Measurements from ENCODE around the gene GABRR2. TPM values are rescaled to one million over a fixed set of nuclear protein-coding genes. Genes with fewer than 3 reads are reported as not detected.

GABRR2 gene
- total and polyA plus RNA-seq, 2 of the 4 experiments (the other 2 are of a cell fraction): 0.26 TPM; not detected in 1

DNA sequence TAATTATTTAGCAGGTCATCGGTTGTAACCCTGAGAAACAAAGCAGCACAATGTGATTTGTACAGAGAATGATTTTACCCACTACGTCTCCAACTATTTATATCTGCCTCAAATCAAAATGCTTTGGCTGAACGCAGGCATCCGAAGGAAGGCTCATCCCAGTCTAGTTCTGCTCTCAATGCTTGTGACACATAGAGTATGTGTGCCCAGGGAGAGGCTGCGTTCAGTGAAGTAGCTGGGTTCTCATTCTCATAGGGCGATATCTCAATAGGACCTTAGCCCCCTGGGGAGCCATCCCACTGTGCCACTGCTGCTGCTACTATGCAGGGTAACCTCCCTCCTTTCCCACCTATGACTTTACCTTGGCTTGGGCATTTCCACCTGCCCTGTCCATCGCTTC, 407 bp downstream of the GABRR2 start:
- in situ Hi-C loops (cut with MboI; ENCODE audit: low sequenced_read_pairs): no loop called here
- Histone ChIP-seq H3K27ac (ENCODE audit: insufficient read depth, low read length) (no peak overlapping the region), H4K5ac (ENCODE audit: low read depth, low read length) (no peak overlapping the region), H2BK120ac (ENCODE audit: low read depth, low read length) (no peak overlapping the region), H2AFZ (replicated peaks; ENCODE audit: low read length, poor library complexity) (no peak overlapping the region), H2BK15ac (ENCODE audit: low read depth, low read length) (no peak overlapping the region), H4K91ac (ENCODE audit: insufficient read depth, low read depth, low read length) (no peak overlapping the region), H3K79me1 (ENCODE audit: low read depth in 1 of 2, low read length in 2 of 2) (no peaks in the 10 kb centered on the region), H4K8ac (ENCODE audit: low read depth in 2 of 2, low read length in 2 of 2) (no peak overlapping the region), H2AK5ac (ENCODE audit: low read depth, low read length) (no peak overlapping the region), H3K4ac (ENCODE audit: low read depth, low read length) (no peak overlapping the region), H3K9me3 (ENCODE audit: control insufficient read depth, insufficient read depth, low read length) (no peaks in the 10 kb centered on the region), H3K27me3 (ENCODE audit: control insufficient read depth, insufficient read depth, low read length) (no peaks in the 10 kb centered on the region; the same call in 1 of the 2 replicates), H3K9ac (ENCODE audit: low read depth, low read length) (no peak overlapping the region), H4K20me1 (ENCODE audit: insufficient read depth, low read length) (peaks cover 17% of the 10 kb centered on the region; the same call in 1 of the 2 replicates), H3K9me1 (ENCODE audit: insufficient read depth, low read length) (peaks cover 8% of the 10 kb centered on the region; the same call in 1 of the 2 replicates), H2BK5ac (ENCODE audit: low read depth, low read length, poor library complexity, severe bottlenecking) (no peak overlapping the region), H3K4me3 (ENCODE audit: insufficient read depth, low read depth, low read length) (no peak overlapping the region), H3K14ac (replicated peaks; ENCODE audit: low read depth, low read length) (no peak overlapping the region), H2BK20ac (ENCODE audit: low read depth, low read length) (no peak overlapping the region), H3K4me2 (ENCODE audit: low read depth, low read length) (no peak overlapping the region), H3K23ac (ENCODE audit: low read depth, low read length) (no peak overlapping the region), H3K18ac (ENCODE audit: low read depth, low read length) (no peak overlapping the region), H2AK9ac (replicated peaks; ENCODE audit: low read depth, low read length, poor library complexity) (no peak overlapping the region), H3K4me1 (ENCODE audit: control insufficient read depth, insufficient read depth, low read length) (peaks cover 6% of the 10 kb centered on the region; the same call in 1 of the 2 replicates), H3K56ac (ENCODE audit: extremely low read depth, insufficient read depth, low read length) (no peak overlapping the region), H3K36me3 (ENCODE audit: control insufficient read depth, insufficient read depth, low read length) (peaks cover 5% of the 10 kb centered on the region)
- ChIA-PET CTCF (no interaction called here), POLR2A (ENCODE audit: unreplicated experiment) (no interaction called here)
- dilution Hi-C loops (cut with HindIII; ENCODE audit: low sequenced_read_pairs, unreplicated experiment): no loop called here
- TF ChIP-seq NFE2L2 (IDR thresholded peaks at IDR 0.05; ENCODE audit: low read depth, low read length): no peak
- TF ChIP-seq SMC3 (IDR thresholded peaks at IDR 0.05; ENCODE audit: low read depth, low read length): no peak
- TF ChIP-seq, protein P1, sequence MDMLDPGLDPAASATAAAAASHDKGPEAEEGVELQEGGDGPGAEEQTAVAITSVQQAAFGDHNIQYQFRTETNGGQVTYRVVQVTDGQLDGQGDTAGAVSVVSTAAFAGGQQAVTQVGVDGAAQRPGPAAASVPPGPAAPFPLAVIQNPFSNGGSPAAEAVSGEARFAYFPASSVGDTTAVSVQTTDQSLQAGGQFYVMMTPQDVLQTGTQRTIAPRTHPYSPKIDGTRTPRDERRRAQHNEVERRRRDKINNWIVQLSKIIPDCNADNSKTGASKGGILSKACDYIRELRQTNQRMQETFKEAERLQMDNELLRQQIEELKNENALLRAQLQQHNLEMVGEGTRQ (IDR thresholded peaks at IDR 0.05; ENCODE audit: low read depth, low read length): no peak
- no peak for TF ChIP-seq CEBPB (IDR thresholded peaks at IDR 0.05; ENCODE audit: low read depth, low read length)
- no CpG with 5 or more reads among the region's 7 CpGs for WGBS, 2 experiments (ENCODE audit: extremely low coverage in 2 of 2, insufficient read length in 1 of 2)
- DNase-seq (no peak), ATAC-seq (ENCODE audit: low read depth) (no peak)
- BruUV-seq (replicated peaks): no TSS peak
- intact Hi-C loops (cut with micrococcal nuclease): no loop called here

All from IMR-90 (cell line).